ENCODE data around the gene CPEB3. TPM values are rescaled to one million over a fixed set of nuclear protein-coding genes. Genes with fewer than 3 reads are reported as not detected.

CPEB3 gene
- total and polyA plus RNA-seq, 5 experiments from 2014 or later = 0.92 to 2.9 (median 1.4) TPM

DNA sequence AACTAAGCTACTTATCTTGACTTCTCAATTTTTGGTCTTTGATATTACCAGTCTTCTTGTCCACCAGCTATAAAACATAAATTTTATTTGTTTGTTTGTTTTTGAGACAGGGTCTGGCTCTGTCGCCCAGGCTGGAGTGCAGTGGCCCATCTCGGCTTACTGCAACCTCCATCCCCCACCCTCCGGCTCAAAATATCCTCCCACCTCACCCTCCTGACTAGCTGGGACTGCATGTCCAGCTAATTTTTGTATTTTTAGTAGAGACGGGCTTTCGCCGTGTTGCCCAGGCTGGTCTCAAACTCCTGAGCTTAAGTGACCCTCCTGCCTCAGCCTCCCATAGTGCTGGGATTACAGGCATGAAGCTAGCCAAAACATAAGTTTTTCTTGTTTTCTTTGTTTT, 7.6 kb upstream of the CPEB3 start:
- Mint-ChIP-seq H3K4me3 (no peak overlapping the region), H3K27me3 (no peaks in the 10 kb centered on the region), H3K27ac (no peak overlapping the region), H3K9me3 (no peaks in the 10 kb centered on the region), H3K4me1 (peaks cover 21 to 71% (median 61%) of the 10 kb centered on the region in 4 donors), H3K36me3 (peaks cover 0 to 56% (median 6%) of the 10 kb centered on the region in 3 donors)
- ATAC-seq = no peak
- no peak for DNase-seq
- POLR2A ChIA-PET = no interaction called here

DNA sequence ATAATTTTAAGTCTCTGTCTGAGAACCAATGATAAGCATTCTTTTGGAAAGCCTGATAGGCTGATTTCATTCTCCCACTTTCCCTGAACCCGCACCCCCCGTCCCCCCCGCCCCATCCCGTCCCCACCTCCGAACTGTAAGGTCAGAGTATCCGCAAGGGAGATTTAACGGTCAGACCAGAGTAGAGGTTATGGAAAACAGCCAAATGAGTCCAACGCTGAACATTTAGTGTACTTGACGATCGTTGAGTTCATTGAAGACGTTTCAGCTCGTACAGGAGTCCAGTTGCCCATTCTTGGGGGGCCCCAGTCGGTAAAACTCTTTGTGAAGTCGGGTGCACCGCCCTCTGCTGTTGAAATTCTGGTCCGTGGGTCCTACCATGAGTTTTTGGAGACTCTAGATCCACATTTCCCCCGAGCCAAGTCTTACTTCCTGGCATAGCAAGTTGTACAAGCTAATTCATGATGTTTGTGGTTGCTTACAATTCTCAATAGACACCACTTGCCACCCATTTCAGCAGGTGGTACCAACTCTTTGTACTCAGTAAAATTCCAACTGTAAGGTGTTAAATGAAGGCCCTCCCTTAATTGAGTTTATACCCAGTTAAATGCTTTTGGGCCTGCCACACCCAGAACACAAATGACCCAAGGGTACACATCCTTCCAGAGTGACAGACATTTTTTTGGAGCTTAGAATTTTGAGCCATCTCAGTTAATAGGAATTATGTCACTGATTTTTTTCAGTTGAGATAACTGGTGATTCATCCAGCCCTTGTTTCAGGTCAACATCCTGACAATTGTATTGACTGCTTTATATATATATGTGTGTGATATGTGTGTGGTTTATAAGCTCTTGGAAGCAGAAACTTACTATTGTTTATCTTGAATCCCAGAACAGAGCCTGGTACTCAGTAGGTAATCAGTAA, 1.3 kb upstream of the CPEB3 start:
- H3K27me3 Mint-ChIP-seq = no peaks in the 10 kb centered on the region
- H3K27ac Mint-ChIP-seq = peak overlapping the region; percentile 59 to 94 (median 90)
- DNase-seq = peak in 8 of 10 donors; percentile 2 to 64 (median 32)
- peaks cover 0 to 23% (median 3%) of the 10 kb centered on the region in 3 donors for H3K36me3 Mint-ChIP-seq
- ATAC-seq = no peak
- H3K9me3 Mint-ChIP-seq = no peaks in the 10 kb centered on the region
- H3K4me1 Mint-ChIP-seq = peaks cover 18 to 42% (median 39%) of the 10 kb centered on the region in 4 donors
- peak overlapping the region; percentile 93 to 97 (median 96) for H3K4me3 Mint-ChIP-seq
- POLR2A ChIA-PET = interaction anchor here (0.6 to 1.6 kb wide), 3 partner anchors 40 to 63 kb away, joined by 3 to 10 read pairs (median 3); no protein-coding TSS in a partner anchor

DNA sequence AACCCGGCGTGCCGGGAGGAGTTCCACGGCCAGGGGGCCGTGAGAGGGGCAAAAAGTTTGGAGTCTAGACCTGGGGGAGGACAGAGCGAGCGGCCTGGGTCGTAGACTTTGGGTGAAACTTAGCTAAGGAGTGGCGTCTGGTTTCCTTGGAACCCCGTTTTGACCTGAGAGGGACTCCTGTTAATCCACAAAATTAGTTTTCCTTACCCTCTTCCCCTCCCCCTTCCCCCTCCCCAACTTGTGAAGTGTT, 663 bp upstream of the CPEB3 start:
- H3K36me3 Mint-ChIP-seq = peaks cover 0 to 20% (median 1%) of the 10 kb centered on the region in 3 donors
- H3K27ac Mint-ChIP-seq = peak overlapping the region in 9 of 10 donors; percentile 22 to 94 (median 89)
- ATAC-seq = peak in 1 of 2 donors; percentile 29
- no peak for DNase-seq
- H3K9me3 Mint-ChIP-seq = no peaks in the 10 kb centered on the region
- no peaks in the 10 kb centered on the region for H3K27me3 Mint-ChIP-seq
- peak overlapping the region; percentile 93 to 97 (median 96) for H3K4me3 Mint-ChIP-seq
- H3K4me1 Mint-ChIP-seq = peaks cover 18 to 39% (median 37%) of the 10 kb centered on the region in 4 donors
- POLR2A ChIA-PET = interaction anchor here (1.0 to 1.8 kb wide), 5 partner anchors 12 to 301 kb away, joined by 3 to 10 read pairs (median 5); partner anchors contain the start of genes IDE and KIF11

DNA sequence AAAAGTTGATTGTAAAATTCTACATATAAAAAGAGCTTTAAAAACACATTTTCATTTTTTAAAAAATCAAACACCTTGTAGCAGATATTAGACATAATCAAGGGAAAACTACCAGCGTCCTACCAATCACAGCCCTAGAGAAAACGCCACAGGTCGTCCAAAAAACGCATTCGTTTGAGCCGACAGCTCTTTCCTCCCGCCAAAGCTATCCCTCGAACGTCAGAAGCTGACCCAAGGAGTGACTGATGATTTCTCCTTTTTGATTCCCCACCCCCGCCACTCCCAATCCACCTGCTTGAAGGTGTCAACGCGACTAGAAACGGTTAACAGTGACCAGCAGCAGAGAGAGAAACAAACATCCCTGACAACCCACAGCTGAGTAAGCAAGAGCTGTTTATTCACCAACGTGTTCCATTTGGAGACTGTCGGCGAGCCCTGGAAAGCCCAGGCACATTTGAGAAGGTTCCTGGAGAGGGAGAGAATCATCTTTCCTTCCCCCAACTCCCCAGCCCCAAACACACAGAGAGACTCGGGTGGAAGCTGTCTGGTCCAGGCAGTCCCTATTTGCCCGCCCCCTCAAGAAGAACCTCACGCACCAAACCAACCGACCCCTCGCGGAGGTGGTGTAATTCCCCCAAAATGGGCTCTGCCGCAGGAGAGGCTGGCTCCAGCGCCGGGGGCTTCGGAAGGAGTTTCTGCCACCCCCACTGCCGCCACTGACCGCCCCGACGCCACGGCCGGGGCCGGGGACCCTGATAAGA, 622 bp downstream of the CPEB3 start:
- peak overlapping the region; percentile 63 to 96 (median 91) for H3K27ac Mint-ChIP-seq
- H3K9me3 Mint-ChIP-seq = no peaks in the 10 kb centered on the region
- peak overlapping the region; percentile 93 to 97 (median 96) for H3K4me3 Mint-ChIP-seq
- peaks cover 18 to 34% (median 29%) of the 10 kb centered on the region in 4 donors for H3K4me1 Mint-ChIP-seq
- no peaks in the 10 kb centered on the region for H3K27me3 Mint-ChIP-seq
- peaks cover 0 to 15% (median 0%) of the 10 kb centered on the region in 3 donors for H3K36me3 Mint-ChIP-seq
- peak; percentile 46 to 57 for ATAC-seq
- POLR2A ChIA-PET = interaction anchor here (0.5 to 1.8 kb wide), 7 partner anchors 10 to 302 kb away, joined by 3 to 10 read pairs (median 5); partner anchors contain the start of genes IDE and KIF11
- peak in 7 of 10 donors; percentile 3 to 70 (median 36) for DNase-seq

DNA sequence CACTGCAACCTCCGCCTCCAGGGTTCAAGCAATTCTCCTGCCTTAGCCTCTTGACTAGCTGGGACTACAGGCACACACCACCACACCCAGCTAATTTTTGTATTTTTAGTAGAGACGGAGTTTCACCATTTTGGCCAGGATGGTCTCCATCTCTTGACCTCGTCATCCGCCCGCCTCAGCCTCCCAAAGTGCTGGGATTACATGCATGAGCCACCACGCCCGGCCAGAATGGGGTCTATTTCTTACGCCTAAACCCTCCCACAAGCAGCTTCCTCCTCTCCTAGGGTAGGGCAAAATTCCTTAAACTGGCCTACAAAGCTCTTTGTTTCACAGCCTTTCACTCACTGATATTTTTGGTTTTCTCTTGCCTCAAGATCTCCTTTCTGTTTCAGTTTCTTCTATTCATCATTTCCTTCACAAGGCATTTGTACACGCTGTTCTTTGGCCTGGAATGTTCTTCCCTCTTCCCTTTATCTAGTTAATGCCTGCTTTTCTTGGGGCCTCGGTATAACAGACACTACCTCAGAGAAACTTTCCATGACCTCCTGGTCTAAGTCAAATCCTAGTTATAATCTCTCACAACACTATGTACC, 6.7 kb downstream of the CPEB3 start:
- Mint-ChIP-seq H3K4me1 (peaks cover 4 to 14% (median 6%) of the 10 kb centered on the region in 4 donors), H3K36me3 (no peaks in the 10 kb centered on the region), H3K27me3 (no peaks in the 10 kb centered on the region), H3K27ac (peak overlapping the region in 1 of 10 donors; percentile 1), H3K9me3 (no peaks in the 10 kb centered on the region), H3K4me3 (no peak overlapping the region)
- POLR2A ChIA-PET = no interaction called here
- ATAC-seq (no peak), DNase-seq (no peak)

DNA sequence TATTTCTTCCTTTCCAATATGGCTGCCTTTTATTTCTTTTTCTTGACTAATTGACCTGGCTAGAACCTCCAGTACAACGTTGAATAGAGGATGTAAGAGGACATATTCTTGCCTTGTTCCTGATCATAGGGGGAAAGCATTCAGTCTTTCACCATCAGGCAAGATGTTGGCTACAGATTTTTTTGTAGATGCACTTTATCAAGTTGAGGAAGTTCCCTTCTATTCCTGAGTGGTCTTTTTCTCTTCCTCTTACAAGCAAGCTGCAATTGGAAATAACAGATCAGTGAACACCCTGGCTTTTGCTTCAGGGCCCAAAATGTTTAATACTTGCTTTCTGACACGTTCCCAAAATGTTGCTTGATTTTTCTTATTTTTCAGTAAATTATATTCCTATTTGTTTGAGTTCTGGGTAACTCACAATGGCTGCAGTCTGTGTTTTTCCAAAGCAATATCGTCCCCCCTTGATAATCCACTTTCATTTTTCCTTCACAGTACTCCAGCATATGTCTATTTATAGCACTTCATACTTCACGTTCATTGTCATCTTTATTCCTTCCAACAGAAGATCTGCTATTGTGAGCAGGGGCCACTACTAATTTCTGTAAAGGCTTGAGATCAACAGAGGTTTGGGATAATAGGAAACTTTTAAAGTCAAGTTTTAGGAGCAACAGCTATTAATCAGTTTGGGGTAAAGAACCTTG, 11.7 kb downstream of the CPEB3 start:
- Mint-ChIP-seq H3K27ac (no peak overlapping the region), H3K4me1 (peaks cover 0 to 7% (median 1%) of the 10 kb centered on the region in 4 donors), H3K36me3 (peaks cover 0 to 4% (median 0%) of the 10 kb centered on the region in 3 donors), H3K9me3 (no peaks in the 10 kb centered on the region), H3K4me3 (no peak overlapping the region), H3K27me3 (no peaks in the 10 kb centered on the region)
- DNase-seq = no peak
- POLR2A ChIA-PET = no interaction called here
- no peak for ATAC-seq

DNA sequence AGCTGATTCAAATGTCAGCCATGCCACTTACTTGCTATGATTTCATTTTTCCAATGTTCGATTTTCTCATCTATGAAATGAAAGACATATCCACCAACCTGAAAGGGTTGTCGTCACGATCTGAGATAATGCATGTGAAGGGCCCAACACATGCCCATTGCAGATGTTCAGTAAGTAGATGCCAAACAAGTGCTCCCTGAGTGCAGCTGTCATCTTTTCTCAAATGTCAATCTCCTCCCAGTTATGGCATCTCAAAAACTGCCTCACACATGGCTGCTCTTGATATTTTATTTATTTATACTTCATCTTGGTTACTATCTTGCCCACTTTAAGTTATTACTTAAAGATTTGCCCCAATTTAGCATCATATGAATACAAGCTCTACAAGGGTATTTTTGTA, 16.8 kb downstream of the CPEB3 start:
- no peak overlapping the region for H3K4me3 Mint-ChIP-seq
- ATAC-seq = no peak
- POLR2A ChIA-PET = no interaction called here
- H3K4me1 Mint-ChIP-seq = peaks cover 0 to 4% (median 0%) of the 10 kb centered on the region in 4 donors
- peaks cover 0 to 4% (median 0%) of the 10 kb centered on the region in 3 donors for H3K36me3 Mint-ChIP-seq
- no peak overlapping the region for H3K27ac Mint-ChIP-seq
- H3K27me3 Mint-ChIP-seq = no peaks in the 10 kb centered on the region
- DNase-seq = no peak
- H3K9me3 Mint-ChIP-seq = peaks cover 0 to 4% (median 0%) of the 10 kb centered on the region in 9 donors

DNA sequence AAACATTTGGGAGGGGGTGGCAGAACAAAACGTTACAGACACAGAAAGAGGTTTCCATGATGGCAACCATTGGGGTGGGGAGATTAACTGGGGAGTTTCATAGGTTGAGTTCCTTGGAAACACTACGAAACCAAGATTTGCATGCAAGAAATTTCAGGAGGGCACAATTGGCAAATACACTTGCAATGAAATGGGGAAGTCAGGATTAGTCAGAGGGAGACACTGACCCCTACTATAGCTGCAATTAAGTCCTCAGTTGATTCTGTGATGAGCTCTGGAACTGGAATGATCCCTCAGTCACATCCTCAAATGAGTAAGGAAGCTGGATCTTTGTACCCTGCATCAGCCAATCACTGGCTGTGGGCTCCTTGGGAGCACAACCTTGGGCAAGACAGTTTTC, 22.1 kb downstream of the CPEB3 start:
- Mint-ChIP-seq H3K4me1 (peaks cover 0 to 5% (median 2%) of the 10 kb centered on the region in 4 donors), H3K27ac (peak overlapping the region in 1 of 10 donors; percentile 22), H3K9me3 (peaks cover 0 to 4% (median 0%) of the 10 kb centered on the region in 9 donors), H3K27me3 (no peaks in the 10 kb centered on the region), H3K36me3 (no peaks in the 10 kb centered on the region), H3K4me3 (no peak overlapping the region)
- DNase-seq = no peak
- POLR2A ChIA-PET = no interaction called here
- no peak for ATAC-seq

DNA sequence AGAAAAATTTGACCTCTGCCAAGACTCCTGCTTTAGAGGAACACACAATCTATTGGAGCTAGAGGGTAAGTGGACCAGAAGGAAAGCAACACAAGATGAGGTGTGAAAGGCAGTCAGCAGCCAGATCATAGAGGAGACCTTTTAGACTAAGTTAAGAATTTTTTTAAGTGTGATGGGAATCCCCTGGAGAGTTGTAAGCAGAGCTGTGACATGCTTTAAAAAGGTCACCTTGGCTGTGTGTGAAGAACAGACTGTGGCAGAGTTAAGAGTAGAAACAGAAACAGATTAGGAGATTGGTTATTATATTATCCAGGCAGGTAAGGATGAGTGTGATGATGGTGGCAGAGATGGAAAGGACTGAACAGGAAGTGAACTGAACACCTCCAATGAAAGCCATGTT, 23.5 kb downstream of the CPEB3 start:
- H3K36me3 Mint-ChIP-seq = peaks cover 0 to 2% (median 0%) of the 10 kb centered on the region in 3 donors
- peaks cover 0 to 4% (median 0%) of the 10 kb centered on the region in 9 donors for H3K9me3 Mint-ChIP-seq
- H3K27me3 Mint-ChIP-seq = no peaks in the 10 kb centered on the region
- ATAC-seq (no peak), DNase-seq (no peak)
- POLR2A ChIA-PET = no interaction called here
- H3K4me1 Mint-ChIP-seq = peaks cover 0 to 5% (median 2%) of the 10 kb centered on the region in 4 donors
- H3K27ac Mint-ChIP-seq = peak overlapping the region in 2 of 10 donors; percentile 4 to 12
- H3K4me3 Mint-ChIP-seq = no peak overlapping the region

DNA sequence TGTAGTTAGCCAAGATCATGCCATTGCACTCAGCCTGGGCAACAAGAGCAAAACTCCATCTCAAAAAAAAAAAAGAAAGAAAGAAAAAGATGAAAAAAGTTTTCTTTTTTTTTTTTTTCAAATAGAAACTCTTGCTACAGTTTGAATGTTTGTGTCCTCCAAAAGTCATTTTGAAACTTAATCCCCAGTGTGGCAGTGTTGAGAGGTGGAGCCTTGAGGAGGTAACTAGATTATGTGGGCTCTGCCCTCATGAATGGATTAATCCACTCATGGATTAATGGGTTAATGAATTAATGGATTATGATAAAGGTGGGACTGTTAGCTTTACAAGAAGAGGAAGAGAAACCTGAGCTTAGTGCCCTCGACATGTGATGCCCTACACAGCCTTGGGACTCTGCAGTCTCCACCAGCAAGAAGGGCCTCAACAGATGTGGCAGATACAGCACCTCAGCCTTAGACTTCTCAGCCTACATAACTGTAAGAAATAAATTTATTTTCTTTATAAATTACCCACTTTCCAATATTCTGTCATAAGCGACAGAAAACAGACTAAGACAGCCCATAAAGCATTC, 25.1 kb downstream of the CPEB3 start:
- Mint-ChIP-seq H3K27me3 (no peaks in the 10 kb centered on the region), H3K9me3 (peaks cover 0 to 4% (median 0%) of the 10 kb centered on the region in 9 donors), H3K4me1 (peaks cover 0 to 5% (median 1%) of the 10 kb centered on the region in 4 donors), H3K27ac (peak overlapping the region in 1 of 10 donors; percentile 51), H3K36me3 (peaks cover 0 to 2% (median 0%) of the 10 kb centered on the region in 3 donors), H3K4me3 (no peak overlapping the region)
- POLR2A ChIA-PET = no interaction called here
- no peak for DNase-seq
- no peak for ATAC-seq

DNA sequence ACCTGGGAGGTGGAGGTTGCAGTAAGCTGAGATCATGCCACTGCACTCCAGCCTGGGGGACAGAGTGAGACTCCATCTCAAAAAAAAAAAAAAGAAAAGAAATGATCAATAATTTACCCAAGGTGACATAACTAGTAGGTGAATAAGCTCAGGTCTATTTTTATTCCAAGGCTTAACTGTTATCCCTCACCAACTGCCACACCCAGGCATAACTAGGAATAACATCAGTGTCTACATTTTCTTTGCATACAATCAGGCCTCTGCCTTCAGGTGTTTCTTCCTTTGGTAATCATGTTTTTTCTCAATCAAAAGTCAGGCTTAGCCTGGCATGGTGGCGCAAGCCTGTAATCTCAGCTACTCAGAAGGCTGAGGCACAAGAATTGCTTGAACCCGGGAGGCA, 26.6 kb downstream of the CPEB3 start:
- no peak overlapping the region for H3K4me3 Mint-ChIP-seq
- no peaks in the 10 kb centered on the region for H3K9me3 Mint-ChIP-seq
- H3K36me3 Mint-ChIP-seq = peaks cover 0 to 2% (median 0%) of the 10 kb centered on the region in 3 donors
- no peak for ATAC-seq
- no peak for DNase-seq
- POLR2A ChIA-PET = interaction anchor here (0.7 kb wide), 1 partner anchor 120 kb away, joined by 5 read pairs; no protein-coding TSS in a partner anchor
- no peak overlapping the region for H3K27ac Mint-ChIP-seq
- H3K4me1 Mint-ChIP-seq = peaks cover 0 to 5% (median 0%) of the 10 kb centered on the region in 4 donors
- H3K27me3 Mint-ChIP-seq = no peaks in the 10 kb centered on the region

All from naive thymus-derived CD8-positive, alpha-beta T cell (primary cell).